HG02763 (cell line): ENCODE results near the gene FEZF1.
"Not testable (repeated sequence)": the region's sequence is repeated elsewhere in the genome, so short reads cannot be mapped to it uniquely, and the experiment has no call there.

Source experiments
- ATAC-seq: cut with Tn5 transposase; IDR thresholded peaks from one replicate; pipeline ENCODE4 v1.9.1; 2021; ENCODE audit warnings: mild to moderate bottlenecking, moderate library complexity; ENCODE audit not compliant: unreplicated experiment

FEZF1 gene

GRCh38 chr7:122309421-122309820, 4.9 kb upstream of the FEZF1 start:
- ATAC-seq = no peak

GRCh38 chr7:122307228-122307621, 2.7 kb upstream of the FEZF1 start:
- ATAC-seq = no peak

GRCh38 chr7:122306320-122307227, 2.0 kb upstream of the FEZF1 start:
- no peak for ATAC-seq

- ATAC-seq = no peak
Observed at GRCh38 chr7:122305475-122306319, 1.1 kb upstream of the FEZF1 start.

GRCh38 chr7:122304996-122305421, 459 bp upstream of the FEZF1 start:
- ATAC-seq = no peak

GRCh38 chr7:122303531-122304318, 825 bp downstream of the FEZF1 start:
- ATAC-seq = no peak

GRCh38 chr7:122302761-122303530, 1.6 kb downstream of the FEZF1 start:
- ATAC-seq = no peak

GRCh38 chr7:122301858-122302760, 2.4 kb downstream of the FEZF1 start:
- no peak for ATAC-seq

GRCh38 chr7:122300956-122301833, 3.4 kb downstream of the FEZF1 start:
- ATAC-seq = no peak

- no peak for ATAC-seq
Observed at GRCh38 chr7:122300211-122300932, 4.2 kb downstream of the FEZF1 start.

GRCh38 chr7:122299624-122300210, 4.8 kb downstream of the FEZF1 start:
- ATAC-seq = no peak

- no peak for ATAC-seq
Observed at GRCh38 chr7:122298618-122299017, 5.9 kb downstream of the FEZF1 start.

- no peak for ATAC-seq
Observed at GRCh38 chr7:122298131-122298530, 6.4 kb downstream of the FEZF1 start.

- ATAC-seq = no peak
Observed at GRCh38 chr7:122291189-122291588, 13.4 kb downstream of the FEZF1 start.

- no peak for ATAC-seq
Observed at GRCh38 chr7:122290476-122290875, 14.1 kb downstream of the FEZF1 start.

GRCh38 chr7:122289426-122289825, 15.1 kb downstream of the FEZF1 start:
- no peak for ATAC-seq

GRCh38 chr7:122284608-122285007, 19.9 kb downstream of the FEZF1 start:
- ATAC-seq = not testable (repeated sequence)
